Measurements from ENCODE around the gene RNF130. TPM values are rescaled to one million over a fixed set of nuclear protein-coding genes. Genes with fewer than 3 reads are reported as not detected.

Gene RNF130
- total and polyA plus RNA-seq, 4 donors = 75.9 to 123 (median 90.8) TPM

GRCh38 chr5:179975713-179976134, 95.8 kb downstream of the RNF130 start:
- Histone ChIP-seq H3K4me3 (no peak overlapping the region), H3K9me3 (ENCODE audit: control insufficient read depth in 4 of 4, insufficient read depth in 3 of 4, low read length in 3 of 4) (no peaks in the 10 kb centered on the region), H3K9ac (ENCODE audit: insufficient read depth in 1 of 2, low read length in 2 of 2) (no peak overlapping the region), H3K36me3 (ENCODE audit: control insufficient read depth in 4 of 4, insufficient read depth in 4 of 4, low read length in 4 of 4) (peaks cover 3 to 34% (median 20%) of the 10 kb centered on the region in 4 donors), H3K27ac (ENCODE audit: low read depth in 1 of 2, low read length in 1 of 2) (no peak overlapping the region), H3K27me3 (ENCODE audit: control insufficient read depth in 3 of 3, insufficient read depth in 3 of 3, low read length in 2 of 3) (no peaks in the 10 kb centered on the region), H3K4me1 (ENCODE audit: control insufficient read depth in 5 of 5, insufficient read depth in 5 of 5, low read length in 5 of 5) (no peaks in the 10 kb centered on the region)
- ATAC-seq (ENCODE audit: insufficient read depth, low FRiP score) = no peak
- DNase-seq = no peak
- 95% methylated on average over 13 of the region's 13 CpGs for WGBS, 2 donors
- no peak for TF ChIP-seq CTCF (IDR thresholded peaks at IDR 0.05; ENCODE audit: control extremely low read depth, extremely low read depth)

GRCh38 chr5:179974946-179975712, 96.4 kb downstream of the RNF130 start:
- H3K27me3 ChIP-seq (ENCODE audit: control insufficient read depth in 3 of 3, insufficient read depth in 3 of 3, low read length in 2 of 3) = no peaks in the 10 kb centered on the region
- H3K4me3 ChIP-seq = no peak overlapping the region
- no peaks in the 10 kb centered on the region for H3K9me3 ChIP-seq (ENCODE audit: control insufficient read depth in 4 of 4, insufficient read depth in 3 of 4, low read length in 3 of 4)
- H3K36me3 ChIP-seq (ENCODE audit: control insufficient read depth in 4 of 4, insufficient read depth in 4 of 4, low read length in 4 of 4) = peaks cover 3 to 34% (median 19%) of the 10 kb centered on the region in 4 donors
- H3K27ac ChIP-seq (ENCODE audit: low read depth in 1 of 2, low read length in 1 of 2) = no peak overlapping the region
- no peak for TF ChIP-seq CTCF (IDR thresholded peaks at IDR 0.05; ENCODE audit: control extremely low read depth, extremely low read depth)
- ATAC-seq (ENCODE audit: insufficient read depth, low FRiP score) (no peak), DNase-seq (peak; percentile 40 to 51 (median 43))
- no peaks in the 10 kb centered on the region for H3K4me1 ChIP-seq (ENCODE audit: control insufficient read depth in 5 of 5, insufficient read depth in 5 of 5, low read length in 5 of 5)
- 86% methylated on average over 25 of the region's 25 CpGs for WGBS, 2 donors
- no peak overlapping the region for H3K9ac ChIP-seq (ENCODE audit: insufficient read depth in 1 of 2, low read length in 2 of 2)

- DNase-seq = no peak
- Histone ChIP-seq H3K9me3 (ENCODE audit: control insufficient read depth in 4 of 4, insufficient read depth in 3 of 4, low read length in 3 of 4) (no peaks in the 10 kb centered on the region), H3K36me3 (ENCODE audit: control insufficient read depth in 4 of 4, insufficient read depth in 4 of 4, low read length in 4 of 4) (peaks cover 3 to 33% (median 21%) of the 10 kb centered on the region in 4 donors), H3K27me3 (ENCODE audit: control insufficient read depth in 3 of 3, insufficient read depth in 3 of 3, low read length in 2 of 3) (no peaks in the 10 kb centered on the region), H3K9ac (ENCODE audit: insufficient read depth in 1 of 2, low read length in 2 of 2) (no peak overlapping the region), H3K27ac (ENCODE audit: low read depth in 1 of 2, low read length in 1 of 2) (no peak overlapping the region), H3K4me3 (no peak overlapping the region), H3K4me1 (ENCODE audit: control insufficient read depth in 5 of 5, insufficient read depth in 5 of 5, low read length in 5 of 5) (no peaks in the 10 kb centered on the region)
- no peak for ATAC-seq (ENCODE audit: insufficient read depth, low FRiP score)
- TF ChIP-seq CTCF (IDR thresholded peaks at IDR 0.05; ENCODE audit: control extremely low read depth, extremely low read depth) = no peak
- whole genome bisulfite sequencing, 2 donors = 93 to 95% methylated on average over 37 of the region's 37 CpGs
Observed at GRCh38 chr5:179974246-179974945, 97.2 kb downstream of the RNF130 start.
